Measurements from ENCODE around the gene COX4I1.

The COX4I1 gene

DNA sequence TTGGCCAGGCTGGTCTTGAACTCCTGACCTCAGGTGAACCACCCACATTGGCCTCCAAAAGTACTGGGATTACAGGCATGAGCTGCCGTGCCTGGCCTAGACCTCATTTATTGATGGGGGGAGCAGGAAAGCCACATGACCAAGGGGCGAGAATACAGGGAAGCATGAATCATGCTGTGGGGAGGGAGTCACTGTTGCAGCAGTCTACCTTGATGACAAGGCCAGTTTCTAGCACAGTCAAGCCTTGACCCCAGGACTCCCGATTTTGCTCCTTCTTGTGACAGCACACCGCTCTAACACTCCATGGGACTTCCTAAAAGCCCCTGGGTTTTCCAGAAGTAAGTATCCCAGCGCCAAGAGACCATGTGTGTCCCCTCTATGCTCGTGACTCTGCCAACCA lies 56.6 kb downstream of the COX4I1 start:
- Histone ChIP-seq H3K4me3 (ENCODE audit: low read depth, low read length) (no peak overlapping the region), H3K36me3 (no peaks in the 10 kb centered on the region), H3K9me3 (ENCODE audit: severe bottlenecking) (no peaks in the 10 kb centered on the region), H3K27me3 (ENCODE audit: insufficient read depth, low read depth, severe bottlenecking) (no peaks in the 10 kb centered on the region), H3K27ac (no peak overlapping the region)
- DNase-seq, result no peak
- TF ChIP-seq, protein P1, sequence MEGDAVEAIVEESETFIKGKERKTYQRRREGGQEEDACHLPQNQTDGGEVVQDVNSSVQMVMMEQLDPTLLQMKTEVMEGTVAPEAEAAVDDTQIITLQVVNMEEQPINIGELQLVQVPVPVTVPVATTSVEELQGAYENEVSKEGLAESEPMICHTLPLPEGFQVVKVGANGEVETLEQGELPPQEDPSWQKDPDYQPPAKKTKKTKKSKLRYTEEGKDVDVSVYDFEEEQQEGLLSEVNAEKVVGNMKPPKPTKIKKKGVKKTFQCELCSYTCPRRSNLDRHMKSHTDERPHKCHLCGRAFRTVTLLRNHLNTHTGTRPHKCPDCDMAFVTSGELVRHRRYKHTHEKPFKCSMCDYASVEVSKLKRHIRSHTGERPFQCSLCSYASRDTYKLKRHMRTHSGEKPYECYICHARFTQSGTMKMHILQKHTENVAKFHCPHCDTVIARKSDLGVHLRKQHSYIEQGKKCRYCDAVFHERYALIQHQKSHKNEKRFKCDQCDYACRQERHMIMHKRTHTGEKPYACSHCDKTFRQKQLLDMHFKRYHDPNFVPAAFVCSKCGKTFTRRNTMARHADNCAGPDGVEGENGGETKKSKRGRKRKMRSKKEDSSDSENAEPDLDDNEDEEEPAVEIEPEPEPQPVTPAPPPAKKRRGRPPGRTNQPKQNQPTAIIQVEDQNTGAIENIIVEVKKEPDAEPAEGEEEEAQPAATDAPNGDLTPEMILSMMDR (IDR thresholded peaks at IDR 0.05; ENCODE audit: low read depth, low read length), result no peak

DNA sequence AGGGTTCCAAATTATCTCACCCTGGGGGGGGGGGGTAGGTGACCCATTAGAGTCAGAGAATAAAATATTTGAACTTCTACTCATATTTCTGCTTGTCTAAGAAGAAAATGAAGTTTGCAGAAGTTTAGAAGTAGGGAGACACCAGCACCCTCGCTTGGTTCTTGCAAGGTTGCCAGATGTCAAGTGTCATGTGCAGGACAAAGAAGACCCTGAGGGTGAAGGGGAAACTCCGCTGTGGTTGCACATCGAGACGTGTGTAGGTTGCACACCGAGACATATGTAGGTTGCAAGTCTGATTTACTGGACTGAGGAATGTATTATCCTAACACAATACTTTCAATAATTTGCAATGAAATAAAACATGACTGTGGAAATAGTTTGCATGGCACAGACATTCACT lies 57.1 kb downstream of the COX4I1 start:
- Histone ChIP-seq H3K27ac (no peak overlapping the region), H3K36me3 (no peaks in the 10 kb centered on the region), H3K4me3 (ENCODE audit: low read depth, low read length) (no peak overlapping the region), H3K27me3 (ENCODE audit: insufficient read depth, low read depth, severe bottlenecking) (no peaks in the 10 kb centered on the region), H3K9me3 (ENCODE audit: severe bottlenecking) (no peaks in the 10 kb centered on the region)
- no peak for DNase-seq
- TF ChIP-seq, protein P1 (IDR thresholded peaks at IDR 0.05; ENCODE audit: low read depth, low read length), result no peak
